Testis (tissue), 2 donors: ENCODE data around the gene DNAH6.

Source experiments
- POLR2A ChIP-seq: fragments of 450-650 bp; IDR thresholded peaks from one replicate; pipeline ENCODE4 v1.6.1; 2017; ENCODE audit warnings: antibody characterized with exemption, mild to moderate bottlenecking, moderate library complexity
- TF ChIP-seq, protein P1 (sequence below), 3 experiments: fragments of 450-650 bp in 2 of 3; fragments of 200-600 bp in 1 of 3; sonication (generic) in 1 of 3; IDR thresholded peaks; one replicate each; pipeline ENCODE4 v1.5.1; 2016 to 2019; ENCODE audit warnings: antibody characterized with exemption in 3 of 3, mild to moderate bottlenecking in 2 of 3, moderate library complexity in 1 of 3

DNA sequence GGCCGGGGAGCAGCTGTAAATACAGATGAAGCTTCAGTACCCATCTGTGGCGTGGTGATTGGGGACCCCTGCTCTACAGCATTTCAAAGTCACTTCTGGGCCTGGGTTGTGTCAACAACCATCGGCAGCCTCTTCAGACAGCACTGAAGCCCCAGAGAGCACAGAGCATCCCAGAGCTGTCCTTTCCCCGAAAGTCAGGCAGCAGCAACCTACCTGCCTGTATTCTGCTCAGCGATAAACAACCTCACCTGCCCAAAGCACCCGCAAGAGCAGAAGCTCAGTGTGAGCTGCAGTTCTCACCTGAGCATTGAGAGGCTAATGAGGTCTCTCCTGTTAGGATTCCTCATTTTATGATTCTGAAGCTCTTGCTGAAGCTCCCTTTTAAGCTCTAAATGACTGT lies 345.2 kb downstream of the DNAH6 start:
- TF ChIP-seq, protein P1, sequence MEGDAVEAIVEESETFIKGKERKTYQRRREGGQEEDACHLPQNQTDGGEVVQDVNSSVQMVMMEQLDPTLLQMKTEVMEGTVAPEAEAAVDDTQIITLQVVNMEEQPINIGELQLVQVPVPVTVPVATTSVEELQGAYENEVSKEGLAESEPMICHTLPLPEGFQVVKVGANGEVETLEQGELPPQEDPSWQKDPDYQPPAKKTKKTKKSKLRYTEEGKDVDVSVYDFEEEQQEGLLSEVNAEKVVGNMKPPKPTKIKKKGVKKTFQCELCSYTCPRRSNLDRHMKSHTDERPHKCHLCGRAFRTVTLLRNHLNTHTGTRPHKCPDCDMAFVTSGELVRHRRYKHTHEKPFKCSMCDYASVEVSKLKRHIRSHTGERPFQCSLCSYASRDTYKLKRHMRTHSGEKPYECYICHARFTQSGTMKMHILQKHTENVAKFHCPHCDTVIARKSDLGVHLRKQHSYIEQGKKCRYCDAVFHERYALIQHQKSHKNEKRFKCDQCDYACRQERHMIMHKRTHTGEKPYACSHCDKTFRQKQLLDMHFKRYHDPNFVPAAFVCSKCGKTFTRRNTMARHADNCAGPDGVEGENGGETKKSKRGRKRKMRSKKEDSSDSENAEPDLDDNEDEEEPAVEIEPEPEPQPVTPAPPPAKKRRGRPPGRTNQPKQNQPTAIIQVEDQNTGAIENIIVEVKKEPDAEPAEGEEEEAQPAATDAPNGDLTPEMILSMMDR (IDR thresholded peaks at IDR 0.05) = no peak
- no peak for TF ChIP-seq POLR2A
